ENCODE results near the gene QSOX2. TPM values are rescaled to one million over a fixed set of nuclear protein-coding genes. Genes with fewer than 3 reads are reported as not detected.

Gene QSOX2
- total RNA-seq, 1 donor from 2014 or later, result 14.0 TPM

DNA sequence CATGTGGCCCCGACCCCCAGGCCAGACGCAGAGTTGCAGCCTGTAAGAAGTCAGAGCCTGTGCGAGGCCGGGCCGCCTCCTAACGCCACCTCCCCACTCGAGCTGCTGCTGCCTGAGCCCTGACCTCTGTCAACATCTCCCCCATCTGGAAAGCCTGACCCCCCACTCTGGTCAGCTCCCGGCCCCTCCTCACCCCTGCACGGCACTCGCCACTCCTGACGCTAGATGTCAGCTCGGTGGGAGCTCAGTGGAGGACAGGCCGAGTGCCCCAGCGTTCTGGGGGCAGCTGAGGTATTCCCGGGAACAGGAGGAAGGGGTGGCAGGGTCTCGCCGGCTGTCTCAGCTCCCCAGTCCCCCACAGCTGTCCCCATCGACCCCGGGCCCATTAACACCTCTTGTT lies 60.5 kb downstream of the QSOX2 start:
- Mint-ChIP-seq H3K27me3 (ENCODE audit: unreplicated experiment) (peaks cover 3% of the 10 kb centered on the region), H3K4me3 (ENCODE audit: unreplicated experiment) (no peak overlapping the region), H3K9me3 (ENCODE audit: unreplicated experiment) (no peaks in the 10 kb centered on the region), H3K36me3 (ENCODE audit: low read depth, unreplicated experiment) (peaks cover 3% of the 10 kb centered on the region), H3K27ac (ENCODE audit: unreplicated experiment) (no peak overlapping the region), H3K4me1 (ENCODE audit: unreplicated experiment) (no peaks in the 10 kb centered on the region)
- DNase-seq (ENCODE audit: low spot score), result no peak
- TF ChIP-seq, protein P1, sequence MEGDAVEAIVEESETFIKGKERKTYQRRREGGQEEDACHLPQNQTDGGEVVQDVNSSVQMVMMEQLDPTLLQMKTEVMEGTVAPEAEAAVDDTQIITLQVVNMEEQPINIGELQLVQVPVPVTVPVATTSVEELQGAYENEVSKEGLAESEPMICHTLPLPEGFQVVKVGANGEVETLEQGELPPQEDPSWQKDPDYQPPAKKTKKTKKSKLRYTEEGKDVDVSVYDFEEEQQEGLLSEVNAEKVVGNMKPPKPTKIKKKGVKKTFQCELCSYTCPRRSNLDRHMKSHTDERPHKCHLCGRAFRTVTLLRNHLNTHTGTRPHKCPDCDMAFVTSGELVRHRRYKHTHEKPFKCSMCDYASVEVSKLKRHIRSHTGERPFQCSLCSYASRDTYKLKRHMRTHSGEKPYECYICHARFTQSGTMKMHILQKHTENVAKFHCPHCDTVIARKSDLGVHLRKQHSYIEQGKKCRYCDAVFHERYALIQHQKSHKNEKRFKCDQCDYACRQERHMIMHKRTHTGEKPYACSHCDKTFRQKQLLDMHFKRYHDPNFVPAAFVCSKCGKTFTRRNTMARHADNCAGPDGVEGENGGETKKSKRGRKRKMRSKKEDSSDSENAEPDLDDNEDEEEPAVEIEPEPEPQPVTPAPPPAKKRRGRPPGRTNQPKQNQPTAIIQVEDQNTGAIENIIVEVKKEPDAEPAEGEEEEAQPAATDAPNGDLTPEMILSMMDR (IDR thresholded peaks at IDR 0.05; ENCODE audit: unreplicated experiment), result no peak

DNA sequence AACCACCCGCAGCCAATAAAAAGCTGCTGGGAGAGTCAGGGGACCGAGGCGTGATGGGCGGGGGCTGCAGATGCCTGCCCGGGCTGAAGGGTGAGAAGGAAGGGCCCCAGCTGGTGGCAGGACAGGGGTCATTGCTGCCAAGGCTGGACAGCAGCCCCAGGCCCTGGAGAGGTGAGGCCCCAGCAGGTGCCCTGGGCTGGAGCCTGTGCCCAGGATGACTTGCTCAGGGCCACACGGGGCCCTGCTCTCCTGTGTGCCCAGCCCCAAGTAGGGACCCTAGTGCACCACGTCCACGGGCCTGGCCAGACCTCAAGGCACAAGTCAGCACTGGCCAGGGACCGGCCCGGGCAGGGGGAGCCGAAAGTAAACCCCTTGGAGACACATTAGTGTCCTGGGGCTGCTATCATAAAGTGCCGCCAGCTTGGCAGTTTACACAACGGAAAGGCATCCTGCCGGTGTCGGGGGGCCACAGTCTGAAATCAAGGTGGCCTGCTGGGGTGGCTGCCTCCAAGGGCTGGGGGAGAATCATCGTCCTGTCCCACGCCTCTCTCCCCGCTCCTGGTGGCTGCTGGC lies 62.7 kb downstream of the QSOX2 start:
- H3K9me3 Mint-ChIP-seq (ENCODE audit: unreplicated experiment), result no peaks in the 10 kb centered on the region
- H3K4me3 Mint-ChIP-seq (ENCODE audit: unreplicated experiment), result no peak overlapping the region
- H3K4me1 Mint-ChIP-seq (ENCODE audit: unreplicated experiment), result no peaks in the 10 kb centered on the region
- TF ChIP-seq, protein P1 (IDR thresholded peaks at IDR 0.05; ENCODE audit: unreplicated experiment), result no peak
- DNase-seq (ENCODE audit: low spot score), result no peak
- H3K27ac Mint-ChIP-seq (ENCODE audit: unreplicated experiment), result no peak overlapping the region
- H3K36me3 Mint-ChIP-seq (ENCODE audit: low read depth, unreplicated experiment), result peaks cover 3% of the 10 kb centered on the region
- peaks cover 3% of the 10 kb centered on the region for H3K27me3 Mint-ChIP-seq (ENCODE audit: unreplicated experiment)

DNA sequence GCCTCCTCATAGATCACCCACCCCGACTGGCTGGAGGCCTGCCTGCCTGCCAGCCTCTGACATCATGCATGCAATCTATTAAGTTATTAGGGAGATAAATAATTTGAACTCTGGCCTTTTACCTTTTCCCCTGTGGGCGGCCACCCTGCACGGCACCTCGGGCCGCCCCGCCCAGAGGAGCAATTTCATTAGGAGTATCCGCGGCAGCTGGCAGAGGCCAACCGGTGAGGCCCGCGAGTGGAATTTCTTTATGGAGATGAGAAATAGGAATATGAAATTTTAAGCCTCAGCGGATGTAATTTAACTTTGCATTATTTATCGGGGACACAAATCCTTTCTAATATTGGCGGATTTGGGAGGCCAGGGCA lies 63.2 kb downstream of the QSOX2 start:
- TF ChIP-seq, protein P1 (IDR thresholded peaks at IDR 0.05; ENCODE audit: unreplicated experiment), result no peak
- Mint-ChIP-seq H3K4me1 (ENCODE audit: unreplicated experiment) (no peaks in the 10 kb centered on the region), H3K27ac (ENCODE audit: unreplicated experiment) (no peak overlapping the region), H3K4me3 (ENCODE audit: unreplicated experiment) (no peak overlapping the region), H3K36me3 (ENCODE audit: low read depth, unreplicated experiment) (peaks cover 3% of the 10 kb centered on the region), H3K9me3 (ENCODE audit: unreplicated experiment) (no peaks in the 10 kb centered on the region), H3K27me3 (ENCODE audit: unreplicated experiment) (peaks cover 3% of the 10 kb centered on the region)
- DNase-seq (ENCODE audit: low spot score), result no peak

DNA sequence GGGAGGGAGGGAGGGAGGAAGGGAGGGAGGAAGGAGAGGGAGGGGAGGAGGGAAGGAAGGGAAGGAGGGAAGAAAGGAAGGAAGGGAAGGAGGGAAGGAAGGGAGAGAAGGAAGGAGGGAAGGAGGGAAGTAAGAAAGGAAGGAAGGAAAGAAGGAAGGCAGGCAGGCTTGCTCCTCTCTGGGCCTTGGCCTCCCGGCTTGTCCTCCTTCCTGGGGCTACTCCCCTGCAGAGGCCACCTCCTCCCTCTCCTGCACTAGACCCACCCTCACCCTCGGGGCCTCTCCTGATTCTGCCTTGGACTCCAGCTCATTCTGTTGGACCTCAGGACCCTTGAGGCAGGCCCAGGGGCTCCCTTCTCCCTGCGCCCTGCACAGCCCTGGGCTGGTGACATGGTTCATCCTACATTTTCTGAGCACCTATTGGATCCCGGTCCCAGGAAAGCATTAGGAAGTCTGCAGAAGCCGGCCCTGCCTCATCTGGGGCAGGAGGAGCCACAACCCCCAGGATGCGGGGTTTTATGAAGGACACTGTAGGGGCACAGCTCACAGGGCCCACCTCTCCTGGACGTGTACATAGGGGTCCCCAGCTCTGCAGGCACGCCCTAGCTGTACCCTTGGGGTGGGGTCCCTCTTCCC lies 63.7 kb downstream of the QSOX2 start:
- no peak for DNase-seq (ENCODE audit: low spot score)
- Mint-ChIP-seq H3K27ac (ENCODE audit: unreplicated experiment) (no peak overlapping the region), H3K4me1 (ENCODE audit: unreplicated experiment) (no peaks in the 10 kb centered on the region), H3K9me3 (ENCODE audit: unreplicated experiment) (no peaks in the 10 kb centered on the region), H3K4me3 (ENCODE audit: unreplicated experiment) (no peak overlapping the region), H3K27me3 (ENCODE audit: unreplicated experiment) (peaks cover 3% of the 10 kb centered on the region), H3K36me3 (ENCODE audit: low read depth, unreplicated experiment) (peaks cover 3% of the 10 kb centered on the region)
- TF ChIP-seq, protein P1 (IDR thresholded peaks at IDR 0.05; ENCODE audit: unreplicated experiment), result no peak

DNA sequence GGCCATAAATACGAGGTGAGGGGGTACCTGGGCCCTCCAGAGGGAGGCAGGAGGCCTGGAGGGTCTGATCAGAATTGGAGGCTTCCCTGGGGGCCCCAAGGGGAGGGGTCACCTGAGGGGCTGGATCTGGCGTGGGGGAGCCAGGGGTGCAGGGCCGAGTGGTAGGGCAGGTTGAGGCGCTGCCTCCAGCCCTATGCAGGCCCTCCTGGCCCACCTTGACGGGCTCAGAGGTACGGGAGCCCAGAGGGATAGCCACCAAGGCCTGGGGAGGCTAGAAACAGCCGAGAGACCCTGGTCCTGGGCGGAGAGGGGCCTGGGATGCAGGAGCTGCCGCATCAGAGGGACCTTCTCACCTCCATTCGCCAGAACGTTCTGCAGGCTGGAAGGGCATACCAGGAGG lies 65.0 kb downstream of the QSOX2 start:
- H3K9me3 Mint-ChIP-seq (ENCODE audit: unreplicated experiment), result no peaks in the 10 kb centered on the region
- DNase-seq (ENCODE audit: low spot score), result no peak
- H3K4me3 Mint-ChIP-seq (ENCODE audit: unreplicated experiment), result no peak overlapping the region
- H3K36me3 Mint-ChIP-seq (ENCODE audit: low read depth, unreplicated experiment), result peaks cover 3% of the 10 kb centered on the region
- peaks cover 3% of the 10 kb centered on the region for H3K27me3 Mint-ChIP-seq (ENCODE audit: unreplicated experiment)
- no peak overlapping the region for H3K27ac Mint-ChIP-seq (ENCODE audit: unreplicated experiment)
- TF ChIP-seq, protein P1 (IDR thresholded peaks at IDR 0.05; ENCODE audit: unreplicated experiment), result no peak
- H3K4me1 Mint-ChIP-seq (ENCODE audit: unreplicated experiment), result no peaks in the 10 kb centered on the region
